Measurements from ENCODE around the gene FBXW7.

Gene FBXW7

DNA sequence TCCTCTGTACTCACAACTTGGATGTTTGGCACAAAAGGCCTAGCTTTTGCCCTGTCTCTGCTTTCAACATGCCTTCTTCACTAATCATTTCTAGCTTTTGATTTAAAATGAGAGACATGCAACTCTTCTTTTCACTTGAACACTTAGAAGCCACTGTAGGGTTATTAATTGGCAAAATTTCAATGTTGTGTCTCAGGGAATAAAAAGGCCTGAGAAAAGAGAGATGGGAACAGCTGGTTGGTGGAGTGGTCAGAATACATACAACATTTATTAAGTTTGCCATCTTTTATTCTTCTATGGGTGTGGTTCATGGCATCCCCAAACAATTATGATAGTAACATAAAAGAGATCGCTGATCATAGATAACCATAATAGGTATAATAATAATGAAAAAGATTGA is 114.3 kb downstream of the FBXW7 start:
- no peak for DNase-seq

DNA sequence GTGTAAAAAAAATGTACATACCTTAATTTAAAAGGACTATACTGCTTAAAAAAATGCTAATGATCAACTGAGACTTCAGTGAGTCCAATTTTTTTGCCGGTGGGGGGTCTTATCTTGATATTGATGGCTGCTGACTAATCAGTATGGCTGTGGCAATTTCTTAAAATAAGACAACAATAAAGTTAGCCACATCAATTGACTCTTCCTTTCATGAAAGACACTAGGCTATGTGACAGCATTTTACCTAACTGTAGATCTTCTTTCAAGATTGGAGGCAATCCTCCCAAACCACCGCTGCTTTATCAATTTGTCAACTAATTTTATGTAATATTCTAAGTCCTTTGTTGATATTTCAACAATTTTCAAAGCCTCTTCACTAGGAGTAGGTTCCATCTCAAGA is 116.1 kb downstream of the FBXW7 start:
- DNase-seq: no peak

DNA sequence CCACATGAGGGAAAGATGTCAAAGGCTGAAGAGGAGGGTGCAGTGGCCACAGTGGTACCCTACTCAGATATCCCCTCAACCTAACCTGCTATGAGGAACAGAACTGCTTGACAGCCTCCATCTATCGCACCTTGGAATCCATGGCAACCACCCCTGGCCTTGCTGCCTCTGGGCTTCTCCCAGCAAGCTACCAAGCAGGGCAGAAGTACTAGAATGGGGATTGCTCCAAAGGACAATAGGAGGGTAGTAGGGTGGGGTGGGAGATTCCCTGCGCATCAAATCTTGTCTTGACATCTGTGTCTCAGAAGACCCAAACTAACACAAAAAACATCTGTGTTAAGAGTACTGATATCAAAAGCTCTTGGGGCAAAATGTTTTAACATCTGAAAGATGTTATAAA is 118.2 kb downstream of the FBXW7 start:
- no peak for DNase-seq

DNA sequence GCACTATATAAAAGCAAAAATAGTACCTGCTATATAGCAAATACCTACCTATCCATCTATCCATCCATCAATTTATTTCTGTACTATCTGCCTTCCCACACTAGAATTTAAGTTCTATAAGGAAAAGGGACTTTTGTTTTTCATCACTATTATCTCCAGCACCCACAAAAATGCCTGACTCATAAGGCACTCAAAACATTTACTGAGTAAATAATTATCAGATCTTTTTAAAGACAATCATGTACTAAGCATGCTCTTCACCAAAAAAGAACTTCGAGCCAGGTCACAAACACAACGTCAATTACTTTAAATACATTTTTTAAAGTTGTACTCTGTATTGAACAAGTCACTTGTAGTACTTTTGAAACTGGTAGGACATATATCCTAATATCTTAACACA is 119.9 kb downstream of the FBXW7 start:
- DNase-seq: no peak

DNA sequence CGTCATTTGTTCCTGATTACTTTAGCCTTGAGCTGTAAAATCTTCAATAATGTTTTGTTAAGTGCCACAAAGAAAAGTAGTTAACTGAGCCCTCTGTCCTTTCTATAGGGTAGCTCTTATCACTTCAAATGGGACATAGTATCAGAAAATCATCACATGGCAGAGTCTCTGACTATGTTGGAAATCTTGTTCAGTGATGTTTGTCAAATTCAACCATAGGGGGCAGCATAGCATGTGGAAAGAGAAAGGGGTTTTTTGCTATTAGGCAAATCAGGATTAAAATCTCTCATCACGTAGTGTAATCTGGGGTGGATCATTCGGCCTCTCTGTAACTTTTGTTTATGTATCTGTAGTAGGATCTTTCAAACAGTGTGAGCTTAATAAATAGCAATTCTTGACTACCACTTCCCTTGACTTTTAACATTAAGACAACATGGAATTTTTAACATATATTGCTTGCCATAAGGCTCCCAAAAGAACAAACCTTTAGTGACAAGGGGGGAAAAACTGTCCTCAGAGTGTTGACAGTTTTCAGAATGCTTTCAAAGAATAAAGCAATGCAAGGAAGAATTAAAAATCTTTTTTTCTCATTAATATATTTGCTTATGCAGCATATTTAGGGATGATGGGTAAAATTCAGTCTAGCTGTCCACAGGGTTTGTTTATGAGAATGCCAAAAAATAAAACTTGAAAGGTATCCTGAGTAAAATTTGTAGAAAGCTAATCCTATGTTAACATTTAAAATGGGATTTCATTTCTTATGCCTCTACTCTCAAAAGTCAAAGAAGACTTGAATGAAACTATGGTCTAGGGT is 127.2 kb downstream of the FBXW7 start:
- no peak for DNase-seq

DNA sequence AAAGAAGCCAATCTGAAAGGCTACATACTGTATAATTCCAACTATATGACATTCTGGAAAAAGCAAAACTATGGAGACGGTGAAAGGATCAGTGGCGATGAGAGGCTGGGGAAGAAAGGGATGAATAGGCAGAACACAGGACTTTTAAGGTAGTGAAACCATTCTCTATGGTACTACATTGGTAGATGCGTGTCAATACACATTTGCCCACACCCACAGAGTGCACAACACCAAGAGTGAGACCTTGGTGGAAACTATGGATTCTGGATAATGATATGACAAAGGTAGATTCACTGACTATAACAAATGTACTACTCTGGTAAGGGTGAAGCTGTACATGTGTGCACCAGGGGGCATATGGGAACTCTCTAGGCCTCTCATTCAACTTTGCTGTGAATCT is 134.5 kb downstream of the FBXW7 start:
- no peak for DNase-seq

DNA sequence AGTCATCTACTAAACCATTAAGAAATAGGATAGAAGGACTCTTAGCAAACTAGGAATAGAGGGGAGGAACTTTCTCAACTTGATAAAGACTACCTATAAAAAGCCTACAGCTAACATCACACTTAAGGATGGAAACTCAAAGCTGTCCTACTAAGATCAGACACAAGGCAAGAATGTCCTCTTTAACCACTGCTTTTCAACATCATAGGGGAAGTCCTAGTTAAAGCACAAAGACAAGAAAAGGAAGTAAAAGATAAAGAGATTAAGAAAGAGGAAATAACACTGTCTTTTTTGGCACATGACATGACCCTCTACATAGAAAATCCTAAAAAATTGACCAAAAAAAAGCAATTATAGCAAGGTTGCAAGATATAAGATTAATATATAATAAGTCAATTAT is 136.6 kb downstream of the FBXW7 start:
- DNase-seq: no peak

DNA sequence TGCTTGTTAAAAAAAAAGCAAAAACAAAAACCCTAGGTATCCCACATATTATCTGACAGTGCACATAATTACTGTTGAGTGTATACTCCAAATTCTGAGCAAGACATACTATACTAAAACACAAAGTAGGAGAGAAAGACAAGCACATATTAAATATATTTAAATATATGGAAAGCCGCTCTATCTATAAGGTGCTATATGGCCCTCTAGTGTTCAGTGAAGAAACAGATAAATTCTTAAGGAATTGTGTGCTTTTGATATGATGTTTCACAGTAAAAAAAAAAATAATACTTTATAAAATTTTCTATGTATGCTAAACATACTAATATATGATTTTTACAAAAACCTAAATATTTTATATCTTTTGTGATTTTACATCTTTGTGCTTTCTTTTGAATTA is 137.8 kb downstream of the FBXW7 start:
- DNase-seq: no peak

DNA sequence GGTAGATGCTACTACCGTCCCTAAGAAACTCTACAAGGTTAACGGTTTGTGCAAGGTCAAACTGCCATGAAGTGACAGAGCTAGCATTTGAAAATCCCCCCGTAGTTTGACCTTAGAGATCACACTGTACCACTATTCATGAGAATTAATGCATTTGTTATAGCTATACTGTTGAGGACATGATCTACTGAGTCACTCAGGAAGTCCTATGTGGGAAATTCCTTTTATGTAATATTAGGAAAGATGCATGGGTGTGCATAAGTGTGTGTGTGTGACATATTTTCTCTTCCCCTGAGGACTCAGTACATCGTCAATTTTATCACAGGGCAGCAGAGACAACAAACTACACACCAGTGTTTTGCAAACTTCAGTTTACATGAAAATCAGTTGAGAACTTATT is 141.1 kb downstream of the FBXW7 start:
- no peak for DNase-seq

DNA sequence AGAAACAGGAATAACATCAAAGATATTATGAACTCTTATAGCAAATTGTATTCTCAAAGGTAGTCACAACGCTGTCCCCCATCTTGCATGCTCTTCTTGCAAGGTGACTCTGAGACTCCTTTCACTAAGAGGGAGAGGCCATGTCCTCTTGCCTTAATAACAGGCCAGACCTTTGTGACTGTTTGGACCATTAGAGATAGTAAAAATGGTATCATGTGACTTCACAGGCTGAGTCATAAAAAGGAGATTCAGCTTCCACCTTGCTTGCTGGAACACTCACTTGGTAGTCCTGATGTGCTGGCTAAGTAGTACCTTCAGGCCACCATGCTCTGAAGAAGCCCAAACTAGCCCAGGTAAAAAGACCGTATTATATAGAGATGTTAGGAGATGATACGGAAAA is 143.8 kb downstream of the FBXW7 start:
- DNase-seq: no peak

DNA sequence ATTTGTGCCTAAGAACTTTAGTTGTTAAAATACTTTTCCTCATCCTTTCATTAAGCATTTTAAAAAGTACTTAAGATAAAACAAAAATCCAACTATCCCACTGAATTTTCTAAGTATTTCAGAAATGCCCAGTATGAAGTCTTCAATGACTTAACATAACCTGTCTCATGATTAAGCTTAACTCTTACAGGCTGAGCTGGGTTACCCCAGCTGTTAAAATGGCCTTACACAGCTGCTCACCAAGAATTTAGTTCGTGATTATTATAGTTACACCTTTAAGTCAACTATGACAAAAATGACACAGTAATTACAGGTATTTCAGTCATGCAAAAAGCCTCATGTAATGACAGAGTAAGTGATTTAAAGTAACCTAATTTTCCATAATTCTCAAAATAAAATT is 145.7 kb downstream of the FBXW7 start:
- no peak for DNase-seq

DNA sequence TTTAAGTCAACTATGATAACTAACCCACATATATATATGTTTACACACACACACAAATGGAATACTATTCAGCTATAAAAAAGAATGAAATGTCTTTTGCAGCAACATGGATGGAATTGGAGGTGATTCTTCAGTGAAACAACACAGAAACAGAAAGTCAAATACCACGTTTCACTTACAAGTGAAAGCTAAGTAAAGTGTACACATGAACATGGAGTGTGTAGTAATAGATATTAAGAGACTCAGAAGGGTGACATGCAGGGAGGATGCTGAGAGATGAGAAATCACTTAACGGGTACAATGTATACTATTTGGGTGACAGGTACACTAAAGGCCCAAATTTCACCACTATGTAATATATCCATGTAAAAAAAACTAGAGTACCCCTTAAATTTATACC is 146.5 kb downstream of the FBXW7 start:
- DNase-seq: no peak

DNA sequence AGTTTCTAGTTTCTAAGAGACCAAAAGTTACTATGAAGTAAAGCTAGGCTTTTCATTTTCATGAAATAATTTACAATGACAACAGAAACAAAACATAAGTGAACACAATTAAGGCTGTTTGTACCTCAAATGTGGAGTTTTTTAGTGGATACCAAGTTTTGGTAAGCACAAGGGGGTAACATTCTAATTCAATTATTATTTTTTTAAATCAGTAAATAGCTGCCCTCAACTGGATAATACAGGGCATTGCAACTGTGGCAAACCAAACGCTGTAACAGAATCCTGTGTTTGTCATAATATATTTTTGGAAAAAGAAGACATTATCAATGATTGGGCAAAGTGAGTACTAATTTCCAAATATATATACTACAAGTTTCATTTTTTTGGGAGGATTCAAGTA is 150.3 kb downstream of the FBXW7 start:
- no peak for DNase-seq

DNA sequence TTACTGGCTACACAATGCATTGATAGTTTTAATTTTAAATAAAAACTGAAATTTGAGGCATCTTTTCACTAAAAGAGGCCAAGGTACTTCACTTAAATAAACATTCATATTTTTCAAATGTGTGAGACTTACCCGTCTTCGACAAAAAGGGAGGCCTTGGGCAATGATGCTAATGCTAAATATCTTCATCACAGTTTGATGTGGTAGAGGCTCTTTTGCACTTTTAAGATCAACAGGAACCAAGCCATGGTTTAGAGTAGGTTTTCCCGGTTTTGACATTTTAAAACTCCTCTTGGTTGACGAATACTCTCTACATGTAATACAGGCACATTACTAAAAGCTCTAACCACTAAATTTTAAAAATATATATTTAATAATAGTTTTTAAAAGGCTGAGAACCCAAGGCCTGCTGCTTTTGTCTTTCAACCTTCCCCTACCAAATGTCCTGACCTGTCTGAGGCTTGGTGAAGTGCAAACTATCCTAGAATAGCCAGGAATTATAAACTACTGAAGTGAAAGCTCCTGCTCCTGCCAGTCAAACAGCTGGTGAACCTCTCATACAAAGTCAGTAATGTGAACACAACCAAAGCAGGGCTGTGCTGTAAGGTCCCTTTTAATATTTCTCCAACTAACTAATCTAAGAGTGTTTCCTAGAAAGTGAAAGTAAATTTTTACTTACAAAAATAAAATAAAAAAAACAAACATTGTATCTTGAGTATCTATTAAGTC is 153.7 kb downstream of the FBXW7 start:
- no peak for DNase-seq

DNA sequence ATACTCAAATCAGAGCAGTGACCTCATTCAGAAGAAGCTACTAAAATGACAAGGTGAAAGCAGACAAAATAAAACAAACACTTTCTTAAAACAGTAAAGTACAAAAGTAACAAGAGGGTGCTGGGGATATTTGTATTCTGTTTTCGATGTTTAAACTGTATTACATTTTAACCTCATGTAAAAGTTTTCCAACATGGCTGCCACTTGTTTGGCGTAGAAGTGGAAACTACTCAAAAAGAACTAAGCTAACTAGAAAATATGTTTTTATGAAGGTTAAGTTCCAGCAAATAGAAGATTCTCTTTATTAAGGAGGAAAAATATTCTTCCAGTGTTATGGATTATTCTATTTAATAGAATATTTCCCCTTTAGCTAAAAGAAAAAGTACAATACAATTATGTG is 155.0 kb downstream of the FBXW7 start:
- DNase-seq: no peak

DNA sequence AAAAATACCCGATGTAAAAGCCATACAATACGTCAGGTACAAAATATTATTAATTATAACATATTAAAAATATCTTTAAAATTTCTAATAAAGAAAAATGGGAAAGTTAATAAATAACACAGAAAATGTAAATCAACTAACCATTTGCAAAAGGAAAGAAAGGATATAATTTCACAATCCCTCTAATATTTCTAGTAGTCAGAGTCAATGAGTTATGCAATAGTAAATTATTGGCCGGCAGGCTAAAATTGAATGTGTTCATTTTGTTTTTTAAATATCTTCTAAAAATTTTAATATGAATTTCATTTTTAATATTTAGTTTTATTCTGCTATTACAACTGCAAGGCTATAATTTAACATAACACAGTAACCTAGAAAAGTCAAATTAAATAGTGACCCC is 155.7 kb downstream of the FBXW7 start:
- no peak for DNase-seq

DNA sequence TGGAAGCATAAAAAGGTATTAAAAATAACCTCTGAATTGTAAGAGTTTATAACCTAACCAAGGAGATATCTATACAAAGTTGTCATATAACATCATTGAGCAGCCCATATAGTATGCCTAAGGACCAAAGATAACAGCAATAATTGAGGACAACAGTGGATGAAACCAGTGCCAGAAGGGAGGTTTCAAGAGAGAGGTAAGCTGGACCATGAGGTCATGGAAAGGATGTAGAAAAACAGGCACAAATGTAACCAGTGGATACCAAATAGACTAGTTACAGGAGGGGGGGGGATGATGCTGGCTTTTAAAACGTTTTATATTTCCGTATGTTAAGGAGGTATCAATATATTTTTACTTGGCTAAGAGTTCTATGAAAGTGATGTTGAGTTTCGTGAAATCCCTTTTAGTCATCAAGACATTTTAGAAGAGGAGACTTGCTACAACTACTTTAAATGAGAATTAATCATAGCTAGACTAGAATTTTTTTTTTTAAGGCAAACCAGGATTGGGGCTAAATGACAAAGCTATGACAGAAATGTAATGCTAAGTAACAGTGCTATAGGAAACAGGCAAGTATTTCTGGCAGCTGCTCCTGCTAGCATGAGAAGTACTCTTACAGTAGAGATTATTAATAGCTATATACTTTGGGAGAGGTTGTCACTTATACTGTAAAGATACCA is 161.1 kb downstream of the FBXW7 start:
- DNase-seq: no peak

DNA sequence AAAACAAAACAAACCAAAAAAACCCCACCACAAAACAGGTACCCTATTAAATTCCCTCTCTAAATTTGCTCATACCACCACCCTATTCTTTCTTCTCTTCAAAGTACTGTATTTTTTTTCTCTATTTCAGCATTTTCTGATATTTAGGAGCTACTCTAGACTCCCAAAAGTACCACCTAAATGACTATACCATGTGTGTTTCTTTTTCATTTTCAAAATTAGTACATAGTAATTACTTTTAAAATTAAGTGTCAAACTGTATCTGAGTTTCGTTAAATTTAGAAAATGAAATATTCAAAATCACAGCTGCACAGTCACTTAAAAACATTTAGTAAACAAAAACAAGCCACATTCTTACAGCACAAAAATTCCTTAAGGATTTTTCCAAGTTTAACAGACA is 161.7 kb downstream of the FBXW7 start:
- no peak for DNase-seq

DNA sequence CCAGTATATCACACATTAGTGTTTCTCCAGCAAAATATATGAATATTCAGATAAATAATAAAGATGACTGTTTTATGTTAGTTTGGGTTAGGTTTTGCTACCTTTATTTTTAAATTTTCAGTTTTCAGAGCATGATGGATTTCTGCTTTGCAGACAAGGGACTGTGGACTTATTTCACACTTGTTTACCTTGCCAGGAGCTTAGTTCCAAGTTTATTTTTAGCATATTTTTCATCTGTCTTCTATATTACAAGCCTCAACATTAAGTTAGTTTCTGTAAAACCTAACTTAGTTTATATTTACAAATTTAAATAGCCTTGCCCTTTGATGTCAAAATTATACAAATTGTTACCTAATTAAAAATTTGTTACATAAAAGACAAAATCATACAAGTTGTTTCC is 163.4 kb downstream of the FBXW7 start:
- no peak for DNase-seq

DNA sequence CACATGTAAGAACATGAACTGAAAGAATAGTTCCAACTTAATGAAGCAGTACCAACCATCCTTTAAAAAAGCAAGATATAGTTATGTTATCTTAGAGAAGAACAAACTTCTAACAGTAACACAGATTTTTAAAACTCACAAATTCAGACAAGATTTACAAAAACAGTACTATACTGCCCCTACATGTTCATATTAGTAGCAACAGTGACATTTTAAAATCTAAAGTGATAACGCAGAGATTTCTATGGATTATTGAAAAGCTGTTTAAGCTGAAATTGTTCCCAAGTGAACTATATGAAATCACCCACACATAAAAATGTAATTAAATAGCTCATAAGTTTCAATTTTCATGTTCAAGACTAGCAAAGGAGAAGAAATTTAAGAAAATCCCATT is 166.0 kb downstream of the FBXW7 start:
- DNase-seq: no peak

DNA sequence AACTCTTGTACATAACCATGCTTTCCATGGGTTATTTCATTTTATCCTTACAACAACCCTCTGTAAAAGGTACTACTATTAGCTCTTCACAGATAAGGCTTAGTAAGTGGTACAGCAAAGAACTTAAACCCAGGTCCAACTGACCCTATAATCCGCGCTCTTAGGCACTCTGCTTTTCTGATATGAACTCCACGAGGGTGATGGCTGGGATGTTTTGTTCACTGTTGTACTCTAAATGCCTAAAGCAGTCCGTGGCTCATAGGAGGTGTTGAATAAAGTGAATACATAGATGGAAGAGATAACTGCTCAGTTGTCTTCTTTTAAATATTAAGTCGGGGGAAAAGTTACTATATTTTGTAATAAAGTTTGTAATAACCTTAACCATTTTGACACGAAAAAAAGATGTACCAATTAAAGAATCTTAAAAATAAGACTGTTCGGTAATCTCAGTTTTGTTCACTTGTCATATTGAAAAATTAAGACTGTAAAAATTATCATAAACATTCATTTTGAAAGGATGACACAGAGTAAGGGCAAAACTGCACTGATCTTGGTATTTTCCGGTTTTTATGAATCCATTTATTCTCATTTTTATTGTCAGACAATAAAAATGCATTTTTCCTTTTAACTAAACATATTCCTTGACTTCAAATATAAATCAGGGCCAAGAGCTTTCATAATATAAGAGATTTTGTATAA is 166.5 kb downstream of the FBXW7 start:
- no peak for DNase-seq

DNA sequence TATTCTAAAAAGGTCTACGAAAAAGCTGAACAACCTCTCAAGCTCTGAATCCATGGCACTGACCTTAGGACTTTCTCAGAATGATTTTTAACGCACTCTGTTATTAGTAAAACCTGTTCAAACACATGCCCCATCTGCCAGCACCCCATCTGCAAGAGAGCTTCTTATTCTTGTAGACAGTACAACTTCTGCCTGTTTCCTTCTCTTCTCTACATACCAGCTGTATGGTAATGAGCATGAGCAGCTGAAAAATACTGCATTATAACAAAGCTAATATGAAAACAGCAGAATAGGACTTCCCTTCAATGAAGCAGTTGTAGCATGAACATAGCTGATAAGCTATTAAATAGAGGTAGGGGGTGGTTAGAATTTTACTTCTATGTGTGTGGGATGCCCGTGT is 167.9 kb downstream of the FBXW7 start:
- DNase-seq: no peak

DNA sequence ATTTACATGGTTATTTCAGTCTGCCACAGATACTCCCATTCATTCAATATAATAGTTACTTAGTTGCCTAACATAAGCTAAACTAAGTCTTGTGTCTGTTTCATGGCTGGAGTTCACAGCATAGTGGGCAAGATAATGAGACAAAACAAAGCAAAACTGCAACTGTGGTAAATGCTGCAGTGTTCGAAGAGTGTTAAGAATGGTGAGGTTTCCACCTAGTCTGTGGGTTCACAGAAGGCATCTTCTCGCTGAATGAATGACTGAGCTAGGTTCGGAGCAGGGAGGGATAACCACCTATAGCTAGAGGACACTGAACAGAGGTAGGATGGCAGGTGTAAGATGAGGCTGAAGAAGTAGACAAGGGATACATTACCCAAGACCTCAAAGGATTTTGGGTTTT is 171.0 kb downstream of the FBXW7 start:
- DNase-seq: no peak

DNA sequence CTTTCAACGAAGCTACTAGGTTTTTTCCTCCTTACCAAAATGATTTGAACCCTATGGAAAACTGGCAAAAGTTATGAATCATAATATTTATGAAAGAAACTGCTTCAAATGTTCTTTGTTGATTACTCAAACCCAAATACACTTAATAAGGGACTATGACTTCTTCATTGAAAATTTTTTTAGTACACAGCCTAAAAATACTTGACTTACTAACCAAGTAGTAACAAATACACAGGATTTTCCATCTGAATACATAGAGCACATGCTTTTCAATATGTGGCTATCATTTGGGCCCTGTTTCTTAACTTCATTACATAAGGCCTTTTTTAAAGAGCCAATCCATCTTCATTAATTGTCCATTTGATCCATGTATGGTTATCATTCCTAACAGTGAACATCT is 171.5 kb downstream of the FBXW7 start:
- DNase-seq: no peak
